K562 (cell line): ENCODE data around the gene CLEC2L. TPM values are rescaled to one million over a fixed set of nuclear protein-coding genes. Genes with fewer than 3 reads are reported as not detected.

Experiments
- ATAC-seq: fragments of 200-7000 bp; cut with Tn5 transposase; 3 replicates; pipeline ENCODE4 v1.9.1; 2020; ENCODE audit warnings: moderate library complexity
- BruUV-seq: library from RNA; stranded (reverse); fragments of 400-500 nt; replicated peaks from 2 replicates; lab custom pipeline; 2021; lab: Mats Ljungman, UMichigan
- CTCF ChIA-PET: fragments of 300-600 bp; formaldehyde crosslinking; extraction: SDS; loops from one replicate; lab custom pipeline; 2021; ENCODE audit warnings: low intra/inter-chr PET ratio; lab: Yijun Ruan, JAX
- POLR2A ChIA-PET: fragments of 300-600, 350-650 bp; sonication (Branson Sonifier 250); formaldehyde crosslinking; extraction: SDS; loops from one replicate; lab custom pipeline; 2021; ENCODE audit warnings: antibody characterized with exemption, inconsistent platforms; lab: Yijun Ruan, JAX
- DNase-seq, 4 experiments: peaks; one replicate each; pipeline versions ENCODE4 v3.0.0 to v3.0.0-alpha.2; 2011 to 2018; ENCODE audit warnings: low spot score in 3 of 4, mixed read lengths in 3 of 4; ENCODE audit errors: extremely low read depth in 1 of 4
- FAIRE-seq: peaks from 2 replicates; lab custom pipeline; 2011; peaks lifted over from hg19 to GRCh38; lab: Jason Lieb, UNC
- H2AFZ ChIP-seq: 2 replicates; pipeline ENCODE4 v1.6.0; 2011; ENCODE audit warnings: low read depth, low read length, control low read depth, inconsistent platforms
- H3K27ac ChIP-seq: fragments of 200-600 bp; 3 replicates; pipeline ENCODE4 v1.8.0; 2011; ENCODE audit warnings: low read depth, mild to moderate bottlenecking, control low read depth, inconsistent platforms, low read length, moderate library complexity, mixed read lengths; ENCODE audit errors: extremely low read depth
- H3K27me3 ChIP-seq, 2 experiments: fragments of 300-600 bp in 1 of 2; 2 replicates in 1 of 2; 3 replicates in 1 of 2; pipeline versions ENCODE4 v1.6.0 to v1.8.0; 2011; ENCODE audit warnings: inconsistent platforms in 2 of 2, low read length in 2 of 2, mild to moderate bottlenecking in 1 of 2, mixed read lengths in 1 of 2, moderate library complexity in 1 of 2; ENCODE audit not compliant: control insufficient read depth in 2 of 2, insufficient read depth in 2 of 2
- H3K36me3 ChIP-seq: fragments of 300-600 bp; 3 replicates; pipeline ENCODE4 v1.8.0; 2011; ENCODE audit warnings: mild to moderate bottlenecking, low read length, inconsistent platforms; ENCODE audit not compliant: control insufficient read depth, insufficient read depth
- H3K4me1 ChIP-seq, 2 experiments: fragments of 200-600 bp in 1 of 2; replicated peaks in 1 of 2; 2 replicates in 1 of 2; 3 replicates in 1 of 2; pipeline versions ENCODE4 v1.5.1 to v1.8.0; 2011; ENCODE audit warnings: inconsistent platforms in 2 of 2, low read length in 2 of 2, mild to moderate bottlenecking in 1 of 2, mixed read lengths in 1 of 2, moderate library complexity in 1 of 2; ENCODE audit not compliant: control insufficient read depth in 2 of 2, insufficient read depth in 2 of 2
- H3K4me2 ChIP-seq: 2 replicates; pipeline ENCODE4 v1.6.1; 2011; ENCODE audit warnings: low read length, control low read depth, inconsistent platforms, mixed read lengths; ENCODE audit not compliant: insufficient read depth
- H3K4me3 ChIP-seq: fragments of 200-600 bp; sonication (generic), shearing (Covaris generic); 2 replicates; pipeline ENCODE4 v1.5.1; 2016; ENCODE audit warnings: control low read depth, inconsistent platforms
- H3K79me2 ChIP-seq: fragments of 200-600 bp; 3 replicates; pipeline ENCODE4 v1.8.0; 2011; ENCODE audit warnings: low read length, inconsistent platforms; ENCODE audit not compliant: control insufficient read depth, insufficient read depth
- H3K9ac ChIP-seq, 2 experiments: 2 replicates each; pipeline versions ENCODE4 v1.6.0 to v1.6.1; 2011; ENCODE audit warnings: low read depth in 2 of 2, low read length in 2 of 2, control low read depth in 1 of 2, inconsistent platforms in 1 of 2, mild to moderate bottlenecking in 1 of 2, mixed read lengths in 1 of 2; ENCODE audit not compliant: insufficient read depth in 1 of 2
- H3K9me1 ChIP-seq: one replicate; pipeline ENCODE4 v1.6.0; 2011; ENCODE audit warnings: inconsistent platforms, mild to moderate bottlenecking, low read length, moderate library complexity; ENCODE audit not compliant: control insufficient read depth, insufficient read depth
- H3K9me3 ChIP-seq: replicated peaks from 2 replicates; pipeline ENCODE4 v1.5.1; 2011; ENCODE audit warnings: low read depth, low read length, inconsistent platforms; ENCODE audit not compliant: control insufficient read depth, insufficient read depth
- H4K20me1 ChIP-seq: replicated peaks from 2 replicates; pipeline ENCODE4 v1.6.1; 2011; ENCODE audit warnings: low read length, inconsistent platforms, mixed read lengths; ENCODE audit not compliant: control insufficient read depth, insufficient read depth
- ATF7 ChIP-seq: fragments of 450-650 bp; IDR thresholded peaks from 2 replicates; pipeline ENCODE4 v1.7.1; 2014; ENCODE audit warnings: mild to moderate bottlenecking, moderate library complexity
- CEBPB ChIP-seq: fragments of 450-650 bp; IDR thresholded peaks from 2 replicates; pipeline ENCODE4 v1.6.1; 2016; ENCODE audit warnings: missing genetic modification characterization, missing compliant biosample characterization
- CLOCK ChIP-seq: fragments of 250-450 bp; sonication (Bioruptor Pico); IDR thresholded peaks from 2 replicates; pipeline ENCODE4 v1.4.0; 2020; ENCODE audit warnings: mild to moderate bottlenecking, moderate library complexity, borderline replicate concordance
- EZH2 ChIP-seq: IDR thresholded peaks from 2 replicates; pipeline ENCODE4 v1.6.1; 2012; ENCODE audit warnings: low read depth, mild to moderate bottlenecking, inconsistent platforms, low read length, borderline replicate concordance
- MTA3 ChIP-seq: fragments of 450-650 bp; formaldehyde crosslinking; IDR thresholded peaks from 2 replicates; pipeline ENCODE4 v1.6.1; 2017; ENCODE audit warnings: mild to moderate bottlenecking, borderline replicate concordance
- RBBP5 ChIP-seq: fragments of 200-600 bp; sonication (generic); IDR thresholded peaks from 2 replicates; pipeline ENCODE4 v1.6.1; 2012; ENCODE audit warnings: borderline replicate concordance, mild to moderate bottlenecking, low read length, control low read depth, inconsistent platforms; ENCODE audit not compliant: insufficient read depth, poor library complexity, severe bottlenecking
- ZBTB2 ChIP-seq: fragments of 450-650 bp; IDR thresholded peaks from 2 replicates; pipeline ENCODE4 v1.6.1; 2016; ENCODE audit warnings: antibody characterized with exemption
- WGBS: fragments of 100-300 bp; shearing (Covaris generic); methylation state at CpG from one replicate; pipeline ENCODE4 v1.1.6; 2016; ENCODE audit warnings: low coverage, mixed read lengths; ENCODE audit not compliant: insufficient coverage; ENCODE audit errors: missing lambda C conversion rate; 5-methylcytosine and 5-hydroxymethylcytosine counted together
- in situ Hi-C: fragments of 300-500 bp; cut with MboI; formaldehyde crosslinking; loops from 4 replicates; pipeline ENCODE4 v1.15.0; 2018; ENCODE audit warnings: inconsistent platforms, mixed read lengths
- intact Hi-C: fragments of 100-400 bp; cut with micrococcal nuclease; formaldehyde crosslinking; loops from 2 replicates; pipeline ENCODE4 v1.14.2; 2022
- polyA plus RNA-seq, 8 experiments: library from polyadenylated mRNA; depleted of rRNA in 4 of 8; stranded (reverse) in 5 of 8; unstranded in 3 of 8; fragments of >200 nt; fragmentation: Nextera tagmentation in 2 of 8; fragmentation: Illumina TruSeq in 1 of 8; extraction: Ambion mirVana in 2 of 8; extraction: Trizol in 1 of 8; gene quantifications; 2 replicates each; pipeline versions ENCODE4 v1.2.1 to v1.2.3, GENCODE V29; 2011 to 2014; ENCODE audit warnings: inconsistent platforms in 1 of 8, missing spikeins in 1 of 8
- total RNA-seq, 7 experiments: library from RNA; depleted of rRNA in 6 of 7; stranded (reverse); fragments of >200 nt in 6 of 7; fragmentation: Illumina TruSeq in 2 of 7; extraction: Trizol in 2 of 7; gene quantifications; 2 replicates each; pipeline versions ENCODE4 v1.2.1 to v1.2.3, GENCODE V29; 2011 to 2021; ENCODE audit warnings: low replicate concordance in 1 of 7

Gene CLEC2L
- total and polyA plus RNA-seq, 9 of the 15 experiments (the other 6 are each of a cell fraction or from before 2014, with no cell fraction given): 0.84 to 5.5 (median 1.8) TPM

GRCh38 chr7:139566736-139567646 lies 43.5 kb downstream of the CLEC2L start:
- H3K27ac ChIP-seq: no peak overlapping the region
- WGBS: 48% methylated on average over 15 of the region's 15 CpGs
- ChIA-PET POLR2A (interaction anchor here (1.0 kb wide), 1 partner anchor 140 kb away, joined by 3 read pairs; no protein-coding TSS in a partner anchor), CTCF (interaction anchor here (0.6 kb wide), 2 partner anchors 248 to 1781 kb away, joined by 3 read pairs; no protein-coding TSS in a partner anchor)
- no TSS peak for BruUV-seq
- DNase-seq (no peak), FAIRE-seq (no peak), ATAC-seq (no peak; the same call in 2 of the 3 replicates)
- no peak overlapping the region for H3K4me2 ChIP-seq
- no peak overlapping the region for H2AFZ ChIP-seq
- H3K4me1 ChIP-seq: peaks cover 0 to 10% of the 10 kb centered on the region in 2 experiments; a peak in 3 of 5 replicates
- H3K9me3 ChIP-seq: no peaks in the 10 kb centered on the region
- H3K27me3 ChIP-seq: peaks cover 0 to 15% of the 10 kb centered on the region in 2 experiments; a peak in 1 of 5 replicates
- no peak overlapping the region for H3K4me3 ChIP-seq
- intact Hi-C loops (no loop called here), in situ Hi-C loops (no loop called here)
- no peaks in the 10 kb centered on the region for H3K36me3 ChIP-seq
- H4K20me1 ChIP-seq: no peaks in the 10 kb centered on the region
- H3K79me2 ChIP-seq: no peaks in the 10 kb centered on the region
- no peaks in the 10 kb centered on the region for H3K9me1 ChIP-seq
- H3K9ac ChIP-seq: no peak overlapping the region
- no peak for TF ChIP-seq ZBTB2
- TF ChIP-seq RBBP5: peak; percentile 0
- no peak for TF ChIP-seq CLOCK (CRISPR knock-in tag)
- 0 out of 2 replicates have a peak, but pooled peaks have one; percentile 10 for TF ChIP-seq CEBPB (tag)
- no peak for TF ChIP-seq MTA3
- TF ChIP-seq ATF7: 0 out of 2 replicates have a peak, but pooled peaks have one; percentile 11
- no peak for TF ChIP-seq EZH2
